22Rv1 (cell line): ENCODE measurements around the gene SNX13.

ENCODE experiments used
- CTCF ChIP-seq: fragments of 450-650 bp; IDR thresholded peaks from 2 replicates; pipeline ENCODE4 v1.5.1; 2017; ENCODE audit warnings: mild to moderate bottlenecking
- ZFX ChIP-seq: fragments of 450-650 bp; IDR thresholded peaks from 2 replicates; pipeline ENCODE4 v1.6.1; 2017; ENCODE audit warnings: antibody characterized with exemption, borderline replicate concordance

GRCh38 chr7:17939606-17940301 is 540 bp downstream of the SNX13 start:
- TF ChIP-seq CTCF (no peak), ZFX (no peak)
